Measurements from ENCODE around the gene MAMLD1.

DNA sequence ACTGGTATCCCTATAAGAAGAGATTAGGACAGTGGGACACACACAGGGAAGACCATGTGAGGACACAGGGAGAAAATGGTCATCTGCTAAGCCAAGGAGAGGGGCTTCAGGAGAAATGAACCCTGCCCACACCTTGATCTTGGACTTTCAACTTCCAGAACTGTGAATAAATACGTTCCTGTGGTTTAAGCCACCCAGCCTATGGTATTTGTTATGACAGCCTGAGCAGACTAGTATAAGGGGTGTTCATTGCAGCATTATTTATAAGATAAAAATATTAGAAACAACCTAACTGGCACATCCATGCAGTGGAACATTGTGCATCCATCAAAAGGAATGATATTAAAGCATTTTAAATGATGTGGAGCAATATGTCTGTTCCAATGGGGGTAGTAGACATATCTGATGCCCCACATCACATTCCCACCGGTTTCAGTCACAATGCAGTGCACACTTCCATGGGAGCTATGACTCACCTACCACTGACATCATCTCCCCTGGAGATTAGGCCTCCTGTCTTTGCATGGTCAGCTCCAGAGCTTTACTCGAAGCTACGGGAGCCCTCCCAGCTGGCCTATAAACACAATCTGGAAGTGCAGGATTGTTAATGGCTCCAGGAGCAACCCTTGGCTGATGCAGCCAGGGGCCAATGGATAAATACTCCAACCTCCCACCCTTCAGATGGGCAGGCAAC lies 38.9 kb upstream of the MAMLD1 start:
- TF ChIP-seq, protein P1, sequence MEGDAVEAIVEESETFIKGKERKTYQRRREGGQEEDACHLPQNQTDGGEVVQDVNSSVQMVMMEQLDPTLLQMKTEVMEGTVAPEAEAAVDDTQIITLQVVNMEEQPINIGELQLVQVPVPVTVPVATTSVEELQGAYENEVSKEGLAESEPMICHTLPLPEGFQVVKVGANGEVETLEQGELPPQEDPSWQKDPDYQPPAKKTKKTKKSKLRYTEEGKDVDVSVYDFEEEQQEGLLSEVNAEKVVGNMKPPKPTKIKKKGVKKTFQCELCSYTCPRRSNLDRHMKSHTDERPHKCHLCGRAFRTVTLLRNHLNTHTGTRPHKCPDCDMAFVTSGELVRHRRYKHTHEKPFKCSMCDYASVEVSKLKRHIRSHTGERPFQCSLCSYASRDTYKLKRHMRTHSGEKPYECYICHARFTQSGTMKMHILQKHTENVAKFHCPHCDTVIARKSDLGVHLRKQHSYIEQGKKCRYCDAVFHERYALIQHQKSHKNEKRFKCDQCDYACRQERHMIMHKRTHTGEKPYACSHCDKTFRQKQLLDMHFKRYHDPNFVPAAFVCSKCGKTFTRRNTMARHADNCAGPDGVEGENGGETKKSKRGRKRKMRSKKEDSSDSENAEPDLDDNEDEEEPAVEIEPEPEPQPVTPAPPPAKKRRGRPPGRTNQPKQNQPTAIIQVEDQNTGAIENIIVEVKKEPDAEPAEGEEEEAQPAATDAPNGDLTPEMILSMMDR (IDR thresholded peaks at IDR 0.05) = no peak
- TF ChIP-seq POLR2A (IDR thresholded peaks at IDR 0.05) (no peak), POLR2AphosphoS5 (IDR thresholded peaks at IDR 0.05) (no peak), EP300 (IDR thresholded peaks at IDR 0.05; ENCODE audit: low read depth) (no peak)

Measured in transverse colon (tissue), 4 donors.